ENCODE data around the gene LCP2.
"Not testable (repeated sequence)": the region's sequence is repeated elsewhere in the genome, so short reads cannot be mapped to it uniquely, and the experiment has no call there.

Gene LCP2

DNA sequence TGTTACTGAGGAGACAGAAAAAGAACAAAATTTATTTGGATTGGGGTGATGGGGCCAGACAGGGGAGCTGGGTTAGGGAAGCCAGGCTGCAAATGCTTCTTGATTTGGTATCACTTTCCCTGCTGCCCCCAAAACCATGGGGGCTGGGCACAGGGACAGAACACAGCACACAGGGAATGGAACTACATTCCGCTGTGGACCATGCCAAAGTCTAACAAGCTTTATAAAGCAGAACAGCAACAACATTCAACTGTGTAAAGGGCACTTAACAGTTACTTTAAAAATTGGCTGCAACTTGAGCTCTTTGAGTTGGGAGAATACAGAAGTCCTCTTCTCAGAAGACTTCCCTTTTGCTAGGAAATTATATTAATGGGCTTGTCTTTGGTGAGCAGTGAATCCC lies 41.0 kb downstream of the LCP2 start:
- no peak overlapping the region for H3K9ac ChIP-seq (ENCODE audit: low read length)
- no peaks in the 10 kb centered on the region for H3K9me3 ChIP-seq (ENCODE audit: control insufficient read depth, insufficient read depth, low read depth, low read length)
- no peaks in the 10 kb centered on the region for H3K27me3 ChIP-seq (ENCODE audit: control insufficient read depth, insufficient read depth, low read length)
- no peak overlapping the region for H3K27ac ChIP-seq (ENCODE audit: low read depth, low read length)
- no peak overlapping the region for H3K4me3 ChIP-seq (ENCODE audit: low read depth, low read length)
- H3K4me1 ChIP-seq (ENCODE audit: control insufficient read depth, insufficient read depth, low read length) = peaks cover 45% of the 10 kb centered on the region
- no peaks in the 10 kb centered on the region for H3K36me3 ChIP-seq (ENCODE audit: control insufficient read depth, insufficient read depth, low read length)

DNA sequence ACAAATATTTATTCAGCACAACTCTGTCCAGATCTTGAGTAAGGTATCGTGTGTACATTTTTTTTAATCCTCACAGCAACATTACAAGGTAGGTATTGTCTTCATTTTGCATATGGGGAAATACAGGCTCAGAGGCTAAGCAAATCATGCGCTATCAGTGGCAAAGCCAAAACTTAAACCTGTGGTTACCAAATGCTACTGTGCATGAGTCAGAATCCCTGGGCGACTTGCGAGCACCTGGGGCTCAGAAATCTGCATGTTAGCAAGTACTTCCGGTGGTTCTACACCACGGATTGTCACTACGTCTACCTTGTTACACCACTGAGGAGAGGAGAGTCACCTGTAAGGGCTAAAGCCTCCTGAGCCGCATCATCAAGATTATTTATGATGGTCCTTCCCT lies 43.5 kb downstream of the LCP2 start:
- Histone ChIP-seq H3K27ac (ENCODE audit: low read depth, low read length) (no peak overlapping the region), H3K27me3 (ENCODE audit: control insufficient read depth, insufficient read depth, low read length) (no peaks in the 10 kb centered on the region)

DNA sequence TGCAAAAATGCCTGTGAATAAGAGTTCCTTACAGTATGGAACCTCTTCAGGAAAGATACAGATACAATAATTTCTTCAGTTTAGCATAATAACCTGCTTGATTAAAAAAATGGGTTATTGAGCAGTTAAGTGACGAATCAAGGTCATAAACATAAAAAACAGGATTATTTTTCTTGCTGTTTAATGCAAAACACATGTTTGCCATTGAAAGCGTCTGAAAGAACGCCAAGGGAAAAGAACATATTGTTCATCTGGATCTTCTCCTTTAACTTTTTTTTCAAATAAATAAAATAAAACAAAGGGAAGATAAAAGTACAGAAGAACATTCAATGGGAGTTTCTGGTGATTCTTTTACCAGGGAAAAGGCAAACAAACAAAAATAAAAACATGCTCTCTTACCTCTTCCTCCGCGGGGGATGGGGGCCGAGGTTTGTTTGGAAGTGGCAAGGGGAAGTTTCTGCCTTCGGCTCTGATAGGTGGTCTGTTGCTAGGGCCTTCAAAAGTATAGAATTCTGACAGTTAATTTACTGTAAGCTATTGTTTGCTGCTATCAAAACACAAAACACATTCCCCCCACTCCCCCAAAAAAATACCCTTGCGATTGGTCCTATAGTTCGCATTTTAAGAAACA lies 44.7 kb downstream of the LCP2 start:
- Histone ChIP-seq H3K36me3 (ENCODE audit: control insufficient read depth, insufficient read depth, low read length) (no peaks in the 10 kb centered on the region), H3K4me3 (ENCODE audit: low read depth, low read length) (no peak overlapping the region)

More for the DNA sequence above, 43.5 kb downstream of the LCP2 start:
- no peak overlapping the region for H3K4me3 ChIP-seq (ENCODE audit: low read depth, low read length)
- no peak overlapping the region for H3K9ac ChIP-seq (ENCODE audit: low read length)
- H3K36me3 ChIP-seq (ENCODE audit: control insufficient read depth, insufficient read depth, low read length) = no peaks in the 10 kb centered on the region
- no peaks in the 10 kb centered on the region for H3K9me3 ChIP-seq (ENCODE audit: control insufficient read depth, insufficient read depth, low read depth, low read length)
- peaks cover 65% of the 10 kb centered on the region for H3K4me1 ChIP-seq (ENCODE audit: control insufficient read depth, insufficient read depth, low read length)

DNA sequence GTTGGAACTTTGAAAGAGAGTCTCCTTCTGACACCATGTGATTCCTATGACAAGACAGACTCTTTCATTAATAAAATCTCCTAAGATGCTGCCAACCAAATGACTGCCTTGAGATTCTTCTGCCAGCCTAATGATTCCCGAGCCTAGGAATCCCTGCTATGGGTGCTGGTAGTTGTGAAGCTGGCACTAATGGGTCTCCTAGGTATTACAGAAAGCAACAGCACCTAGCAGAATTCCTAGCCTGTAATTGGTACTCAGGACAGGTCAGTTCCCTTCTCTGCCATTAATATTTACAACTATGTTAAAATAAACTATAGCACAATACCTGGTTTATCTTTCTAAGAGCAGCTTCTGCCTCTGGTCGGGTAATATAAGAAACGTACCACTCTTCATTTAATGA lies 45.5 kb downstream of the LCP2 start:
- H3K27ac ChIP-seq (ENCODE audit: low read depth, low read length) = no peak overlapping the region
- H3K9ac ChIP-seq (ENCODE audit: low read length) = no peak overlapping the region

More for the DNA sequence above, 44.7 kb downstream of the LCP2 start:
- Histone ChIP-seq H3K4me1 (ENCODE audit: control insufficient read depth, insufficient read depth, low read length) (peaks cover 68% of the 10 kb centered on the region), H3K27me3 (ENCODE audit: control insufficient read depth, insufficient read depth, low read length) (no peaks in the 10 kb centered on the region), H3K9me3 (ENCODE audit: control insufficient read depth, insufficient read depth, low read depth, low read length) (no peaks in the 10 kb centered on the region), H3K27ac (ENCODE audit: low read depth, low read length) (peak overlapping the region; percentile 57; the same call in 1 of the 2 replicates), H3K9ac (ENCODE audit: low read length) (no peak overlapping the region)

DNA sequence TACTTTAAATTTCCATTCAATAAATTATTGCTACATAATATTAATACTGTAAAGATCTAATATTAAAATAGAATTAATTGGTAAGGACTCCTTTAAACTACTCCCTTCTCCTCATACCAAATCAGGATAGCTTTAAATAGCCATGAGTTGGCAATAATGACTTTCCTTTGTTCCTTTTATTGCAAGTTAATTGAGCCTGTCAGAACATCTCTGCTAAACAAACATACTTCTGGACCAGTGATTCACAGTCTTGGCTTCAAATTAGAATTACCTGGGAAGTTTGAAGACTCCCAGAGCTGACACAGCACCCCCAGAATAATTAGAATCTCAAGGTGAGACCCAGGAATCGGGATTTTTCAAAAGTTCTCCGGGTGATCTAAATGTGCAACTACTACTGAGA lies 46.1 kb downstream of the LCP2 start:
- Histone ChIP-seq H3K9ac (ENCODE audit: low read length) (no peak overlapping the region), H3K27ac (ENCODE audit: low read depth, low read length) (no peak overlapping the region), H3K36me3 (ENCODE audit: control insufficient read depth, insufficient read depth, low read length) (no peaks in the 10 kb centered on the region), H3K27me3 (ENCODE audit: control insufficient read depth, insufficient read depth, low read length) (no peaks in the 10 kb centered on the region), H3K4me1 (ENCODE audit: control insufficient read depth, insufficient read depth, low read length) (peaks cover 60% of the 10 kb centered on the region), H3K4me3 (ENCODE audit: low read depth, low read length) (no peak overlapping the region), H3K9me3 (ENCODE audit: control insufficient read depth, insufficient read depth, low read depth, low read length) (no peaks in the 10 kb centered on the region)

More for the DNA sequence above, 45.5 kb downstream of the LCP2 start:
- peaks cover 66% of the 10 kb centered on the region for H3K4me1 ChIP-seq (ENCODE audit: control insufficient read depth, insufficient read depth, low read length)
- no peaks in the 10 kb centered on the region for H3K36me3 ChIP-seq (ENCODE audit: control insufficient read depth, insufficient read depth, low read length)
- no peak overlapping the region for H3K4me3 ChIP-seq (ENCODE audit: low read depth, low read length)
- no peaks in the 10 kb centered on the region for H3K9me3 ChIP-seq (ENCODE audit: control insufficient read depth, insufficient read depth, low read depth, low read length)
- no peaks in the 10 kb centered on the region for H3K27me3 ChIP-seq (ENCODE audit: control insufficient read depth, insufficient read depth, low read length)

DNA sequence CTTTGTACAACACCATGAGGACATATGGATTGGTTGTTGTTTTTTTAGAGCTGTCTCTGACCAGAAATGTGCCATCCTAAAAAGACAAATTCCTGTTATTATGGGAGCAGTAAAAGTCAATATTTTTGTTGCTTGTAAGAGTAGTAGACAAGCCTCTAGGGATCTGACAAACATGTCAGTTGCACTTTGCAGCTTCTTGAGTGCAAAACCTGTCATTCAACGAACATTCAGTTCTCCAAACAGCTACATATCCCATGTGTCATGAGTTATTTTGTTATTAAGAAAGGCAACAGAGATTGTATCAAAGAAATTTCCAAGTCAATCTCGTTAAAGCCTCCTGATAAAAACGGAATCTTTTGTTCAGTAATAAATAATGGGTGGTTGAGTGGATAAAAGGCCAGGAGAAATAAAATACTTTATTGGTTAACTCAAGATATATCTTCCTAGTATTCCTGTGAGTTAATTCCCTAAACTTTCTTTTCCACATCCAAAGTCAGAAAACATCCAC lies 46.7 kb downstream of the LCP2 start:
- H3K4me1 ChIP-seq (ENCODE audit: control insufficient read depth, insufficient read depth, low read length) = peaks cover 56% of the 10 kb centered on the region
- no peak overlapping the region for H3K27ac ChIP-seq (ENCODE audit: low read depth, low read length)

DNA sequence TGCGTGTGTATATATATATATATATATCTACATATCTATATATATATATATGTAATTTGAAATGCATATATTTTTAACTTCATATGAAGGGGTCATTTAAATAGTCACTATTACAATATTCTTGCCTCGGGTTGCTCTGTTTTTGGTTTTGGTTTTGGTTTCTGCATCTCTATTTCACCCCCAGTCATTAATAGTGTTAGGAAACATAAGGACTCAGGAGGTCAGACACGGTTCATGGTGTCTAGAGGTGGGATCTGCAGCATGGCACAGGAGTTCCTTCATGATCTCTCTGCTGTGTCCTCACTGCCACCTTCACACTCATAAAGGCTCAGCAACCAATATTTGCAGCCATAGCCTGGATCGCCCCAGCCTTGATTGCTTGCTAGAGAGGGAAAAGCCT lies 48.2 kb downstream of the LCP2 start:
- H3K9me3 ChIP-seq (ENCODE audit: control insufficient read depth, insufficient read depth, low read depth, low read length) = no peaks in the 10 kb centered on the region
- H3K27me3 ChIP-seq (ENCODE audit: control insufficient read depth, insufficient read depth, low read length) = no peaks in the 10 kb centered on the region
- H3K9ac ChIP-seq (ENCODE audit: low read length) = no peak overlapping the region
- H3K4me3 ChIP-seq (ENCODE audit: low read depth, low read length) = no peak overlapping the region
- H3K36me3 ChIP-seq (ENCODE audit: control insufficient read depth, insufficient read depth, low read length) = no peaks in the 10 kb centered on the region
- H3K27ac ChIP-seq (ENCODE audit: low read depth, low read length) = no peak overlapping the region
- H3K4me1 ChIP-seq (ENCODE audit: control insufficient read depth, insufficient read depth, low read length) = peaks cover 51% of the 10 kb centered on the region

More for the DNA sequence above, 46.7 kb downstream of the LCP2 start:
- no peaks in the 10 kb centered on the region for H3K36me3 ChIP-seq (ENCODE audit: control insufficient read depth, insufficient read depth, low read length)
- no peaks in the 10 kb centered on the region for H3K27me3 ChIP-seq (ENCODE audit: control insufficient read depth, insufficient read depth, low read length)
- H3K9me3 ChIP-seq (ENCODE audit: control insufficient read depth, insufficient read depth, low read depth, low read length) = no peaks in the 10 kb centered on the region
- no peak overlapping the region for H3K9ac ChIP-seq (ENCODE audit: low read length)
- H3K4me3 ChIP-seq (ENCODE audit: low read depth, low read length) = no peak overlapping the region

DNA sequence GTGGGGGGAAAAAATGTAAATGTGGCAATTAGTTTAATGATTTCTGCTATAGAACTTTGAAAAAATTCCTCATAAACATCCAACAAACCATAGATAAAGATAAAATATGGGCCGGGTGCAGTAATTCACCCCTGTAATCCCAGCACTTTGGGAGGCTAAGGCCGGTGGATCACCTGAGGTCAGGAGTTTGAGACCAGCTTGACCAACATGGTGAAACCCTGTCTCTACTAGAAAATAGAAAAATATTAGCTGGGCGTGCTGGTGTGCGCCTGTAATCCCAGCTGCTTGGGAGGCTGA lies 48.7 kb downstream of the LCP2 start:
- H3K9ac ChIP-seq (ENCODE audit: low read length); H3K9me3 ChIP-seq (ENCODE audit: control insufficient read depth, insufficient read depth, low read depth, low read length); H3K36me3 ChIP-seq (ENCODE audit: control insufficient read depth, insufficient read depth, low read length); H3K4me3 ChIP-seq (ENCODE audit: low read depth, low read length); H3K27me3 ChIP-seq (ENCODE audit: control insufficient read depth, insufficient read depth, low read length); H3K27ac ChIP-seq (ENCODE audit: low read depth, low read length): not testable (repeated sequence)
- peaks cover 46% of the 10 kb centered on the region for H3K4me1 ChIP-seq (ENCODE audit: control insufficient read depth, insufficient read depth, low read length)

DNA sequence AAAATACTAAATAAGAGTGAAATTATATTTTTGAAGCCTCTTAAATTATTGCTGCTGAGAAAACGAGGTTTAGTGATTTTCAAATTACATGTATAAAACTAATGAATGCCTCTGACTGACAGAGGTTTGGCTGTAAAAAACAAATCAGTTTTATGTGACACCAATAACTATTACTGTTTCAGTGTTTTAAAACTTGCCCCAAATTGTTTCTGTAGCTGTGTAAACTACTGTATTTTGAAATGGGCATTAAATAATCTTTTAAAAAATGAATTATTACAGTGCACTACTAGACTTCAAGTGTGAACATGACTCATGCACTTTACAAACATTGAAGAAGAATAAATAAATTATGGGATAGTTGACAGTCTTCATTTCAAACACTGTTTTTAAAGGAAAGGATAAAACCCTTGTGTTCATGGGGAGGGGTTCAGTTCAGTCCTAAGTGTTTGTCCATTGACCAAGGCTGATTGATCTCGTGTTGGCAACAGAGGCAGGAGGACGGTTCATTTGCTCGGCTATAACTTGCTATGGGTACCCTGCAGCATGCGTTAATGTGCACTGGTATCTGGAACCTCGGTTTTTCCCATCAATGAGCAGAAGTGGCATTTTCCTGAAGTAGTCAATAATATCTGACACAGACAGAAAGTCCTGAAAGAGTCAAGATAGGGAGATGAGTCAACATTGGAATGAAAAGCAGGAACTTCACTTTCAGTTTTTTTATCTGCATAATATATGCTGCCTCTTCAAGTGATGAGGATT lies 49.2 kb downstream of the LCP2 start:
- Histone ChIP-seq H3K9me3 (ENCODE audit: control insufficient read depth, insufficient read depth, low read depth, low read length) (no peaks in the 10 kb centered on the region), H3K27ac (ENCODE audit: low read depth, low read length) (no peak overlapping the region), H3K4me1 (ENCODE audit: control insufficient read depth, insufficient read depth, low read length) (peaks cover 40% of the 10 kb centered on the region), H3K27me3 (ENCODE audit: control insufficient read depth, insufficient read depth, low read length) (no peaks in the 10 kb centered on the region), H3K9ac (ENCODE audit: low read length) (no peak overlapping the region), H3K36me3 (ENCODE audit: control insufficient read depth, insufficient read depth, low read length) (no peaks in the 10 kb centered on the region), H3K4me3 (ENCODE audit: low read depth, low read length) (no peak overlapping the region)

DNA sequence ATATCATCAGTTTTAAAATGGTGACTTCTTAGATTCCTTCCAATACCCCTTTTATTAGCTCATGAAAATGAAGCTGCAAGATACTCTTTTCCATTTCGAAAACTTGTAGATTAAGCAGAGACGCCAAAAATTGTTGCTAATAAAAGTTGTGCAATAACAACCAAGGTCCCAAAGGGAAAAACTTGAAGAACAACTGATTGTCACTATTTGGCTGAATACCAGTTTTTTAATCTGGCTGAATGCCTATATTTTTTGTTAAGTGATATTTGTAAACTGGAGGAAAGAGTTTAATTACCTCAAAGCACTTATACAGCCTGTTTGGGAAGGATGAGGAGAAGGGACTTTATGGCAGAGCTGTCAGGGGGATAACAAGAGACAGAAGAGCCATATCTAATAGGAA lies 50.2 kb downstream of the LCP2 start:
- Histone ChIP-seq H3K9me3 (ENCODE audit: control insufficient read depth, insufficient read depth, low read depth, low read length) (no peaks in the 10 kb centered on the region), H3K36me3 (ENCODE audit: control insufficient read depth, insufficient read depth, low read length) (no peaks in the 10 kb centered on the region), H3K9ac (ENCODE audit: low read length) (no peak overlapping the region), H3K4me3 (ENCODE audit: low read depth, low read length) (no peak overlapping the region), H3K27me3 (ENCODE audit: control insufficient read depth, insufficient read depth, low read length) (no peaks in the 10 kb centered on the region), H3K4me1 (ENCODE audit: control insufficient read depth, insufficient read depth, low read length) (peaks cover 31% of the 10 kb centered on the region), H3K27ac (ENCODE audit: low read depth, low read length) (no peak overlapping the region)

DNA sequence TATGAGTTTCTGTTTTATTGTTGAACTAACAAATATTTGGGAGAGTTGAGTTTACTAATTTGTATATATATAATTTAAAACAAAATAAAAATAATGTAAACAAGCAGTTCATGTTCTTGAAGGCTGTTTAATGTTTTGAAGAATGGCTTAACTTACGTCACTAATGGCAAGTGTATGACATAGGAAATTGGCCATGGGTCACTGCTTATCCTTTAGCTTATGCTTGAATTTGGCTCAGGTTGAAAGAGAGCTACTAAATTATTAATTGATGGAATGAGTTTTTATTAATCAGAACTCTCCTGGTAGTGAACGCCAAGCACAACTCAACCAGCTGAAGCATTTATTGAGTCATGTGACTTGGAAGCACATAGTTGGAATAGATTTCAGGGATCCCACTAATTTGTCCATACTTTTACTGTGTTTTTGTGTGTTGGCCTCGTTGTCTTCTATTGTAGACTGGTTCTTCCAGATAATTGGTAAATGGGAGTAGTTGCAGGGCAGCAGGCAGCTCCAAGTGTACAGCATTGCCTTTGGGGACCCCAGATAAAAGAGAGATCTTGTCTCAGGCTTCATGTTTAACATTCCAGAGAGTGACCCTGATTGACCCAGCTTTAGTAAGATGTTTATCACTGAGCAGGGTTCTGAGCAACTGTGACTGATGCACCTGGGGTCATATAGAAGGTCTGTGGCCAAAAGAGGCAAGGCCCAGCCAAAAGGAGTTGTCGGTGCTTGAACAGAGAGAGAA lies 51.3 kb downstream of the LCP2 start:
- Histone ChIP-seq H3K27me3 (ENCODE audit: control insufficient read depth, insufficient read depth, low read length) (no peaks in the 10 kb centered on the region), H3K9me3 (ENCODE audit: control insufficient read depth, insufficient read depth, low read depth, low read length) (no peaks in the 10 kb centered on the region), H3K36me3 (ENCODE audit: control insufficient read depth, insufficient read depth, low read length) (no peaks in the 10 kb centered on the region), H3K27ac (ENCODE audit: low read depth, low read length) (no peak overlapping the region), H3K4me3 (ENCODE audit: low read depth, low read length) (no peak overlapping the region; the same call in 1 of the 2 replicates), H3K4me1 (ENCODE audit: control insufficient read depth, insufficient read depth, low read length) (peaks cover 20% of the 10 kb centered on the region), H3K9ac (ENCODE audit: low read length) (no peak overlapping the region)
